ENCODE results near the gene EPB42.

Gene EPB42

DNA sequence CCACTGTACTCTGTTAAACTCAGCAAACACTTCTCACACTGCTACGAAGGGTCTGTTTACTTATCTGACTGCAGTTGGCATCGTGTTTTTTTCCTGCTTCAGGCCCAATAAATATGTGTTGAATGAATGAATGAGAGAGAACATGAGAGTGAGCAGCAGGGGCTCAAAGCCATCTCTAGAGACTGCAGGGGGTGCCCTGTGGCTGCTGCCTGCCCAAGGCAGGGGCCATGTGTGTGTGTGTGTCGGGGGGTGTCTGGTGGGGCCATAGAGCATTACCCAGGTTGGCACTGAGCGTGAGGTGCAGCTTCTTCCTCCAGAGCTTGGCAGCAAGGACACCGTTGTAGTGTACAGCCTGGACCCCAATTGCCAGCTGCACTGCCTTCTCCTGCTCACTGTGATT, 14.8 kb downstream of the EPB42 start:
- H3F3A ChIP-seq (ENCODE audit: insufficient read depth, low read length): no peaks in the 10 kb centered on the region
- peaks cover 1% of the 10 kb centered on the region for H3K27me3 ChIP-seq (ENCODE audit: insufficient read depth, low read length)
- H3K36me3 ChIP-seq (ENCODE audit: insufficient read depth, low read length): no peaks in the 10 kb centered on the region
- H3K27ac ChIP-seq (ENCODE audit: low read depth, low read length, poor library complexity, severe bottlenecking): no peak overlapping the region
- no peaks in the 10 kb centered on the region for H3K79me2 ChIP-seq (ENCODE audit: insufficient read depth, low read length)
- H3K4me1 ChIP-seq (ENCODE audit: insufficient read depth, low read length, severe bottlenecking): no peaks in the 10 kb centered on the region
- no peaks in the 10 kb centered on the region for H3K9me3 ChIP-seq (ENCODE audit: low read length)
- H3K4me2 ChIP-seq (ENCODE audit: low read length): no peak overlapping the region
- TF ChIP-seq EZH2 (IDR thresholded peaks at IDR 0.05; ENCODE audit: borderline replicate concordance, low read length) (no peak), CTCF (IDR thresholded peaks at IDR 0.05; ENCODE audit: low read length) (no peak)
- no peak overlapping the region for H3K4me3 ChIP-seq (ENCODE audit: low read depth, low read length, poor library complexity, severe bottlenecking)
- H3K9me2 ChIP-seq (ENCODE audit: low read depth, low read length): no peaks in the 10 kb centered on the region
- no peaks in the 10 kb centered on the region for H4K20me1 ChIP-seq (ENCODE audit: insufficient read depth, low read length)
- no peak overlapping the region for H2AFZ ChIP-seq (ENCODE audit: low read length)
- no peak overlapping the region for H3K9ac ChIP-seq (ENCODE audit: low read length)

DNA sequence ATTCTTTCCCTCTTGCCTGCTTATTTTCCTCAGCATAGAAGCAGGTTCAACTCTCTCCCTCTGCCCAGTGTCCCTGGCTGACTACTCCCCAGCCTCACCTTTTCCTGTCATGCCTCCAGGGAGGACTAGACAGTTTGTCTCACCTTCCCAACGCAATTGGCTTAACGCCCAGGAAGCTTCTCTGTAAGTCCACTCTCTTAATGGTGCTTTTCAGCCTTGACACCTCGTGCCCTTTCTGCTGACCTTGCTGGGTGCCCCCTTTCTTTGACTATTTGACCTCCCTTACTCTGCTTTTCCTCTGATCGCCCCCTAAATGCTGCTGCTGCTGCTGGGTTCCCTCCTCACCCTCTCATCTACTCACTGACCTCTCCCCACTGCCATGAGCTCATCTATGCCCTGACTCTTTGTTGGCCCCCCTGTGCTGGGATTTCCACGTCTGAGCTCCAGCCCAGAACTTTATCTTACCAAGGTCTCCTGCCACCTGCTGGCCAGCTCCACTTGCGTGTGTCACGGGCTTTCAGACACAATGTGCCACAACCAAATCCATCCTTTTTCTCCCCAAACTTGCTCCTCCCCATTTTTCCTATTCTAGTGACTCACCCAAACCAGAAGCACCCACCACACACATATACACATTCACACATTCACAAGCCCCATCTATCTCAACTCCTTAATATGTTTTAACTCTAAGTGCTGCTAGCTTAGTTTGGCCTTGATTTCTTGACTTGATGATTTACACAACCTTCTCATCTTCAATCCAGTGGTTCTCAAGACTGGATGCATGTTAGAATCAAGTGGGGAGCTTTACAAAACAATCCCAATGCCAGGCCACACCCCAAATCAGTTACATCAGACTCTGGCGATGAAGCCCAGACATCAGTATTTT, 16.6 kb downstream of the EPB42 start:
- no peaks in the 10 kb centered on the region for H3K4me1 ChIP-seq (ENCODE audit: insufficient read depth, low read length, severe bottlenecking)
- no peak overlapping the region for H3K4me2 ChIP-seq (ENCODE audit: low read length)
- no peaks in the 10 kb centered on the region for H3K36me3 ChIP-seq (ENCODE audit: insufficient read depth, low read length)
- H3K9ac ChIP-seq (ENCODE audit: low read length): no peak overlapping the region
- no peak overlapping the region for H3K4me3 ChIP-seq (ENCODE audit: low read depth, low read length, poor library complexity, severe bottlenecking)
- H3K9me3 ChIP-seq (ENCODE audit: low read length): no peaks in the 10 kb centered on the region
- H3K79me2 ChIP-seq (ENCODE audit: insufficient read depth, low read length): no peaks in the 10 kb centered on the region
- H3K27ac ChIP-seq (ENCODE audit: low read depth, low read length, poor library complexity, severe bottlenecking): no peak overlapping the region
- no peaks in the 10 kb centered on the region; the same call in none of the 2 replicates for H3K27me3 ChIP-seq (ENCODE audit: insufficient read depth, low read length)
- no peaks in the 10 kb centered on the region for H3K9me2 ChIP-seq (ENCODE audit: low read depth, low read length)
- no peaks in the 10 kb centered on the region for H3F3A ChIP-seq (ENCODE audit: insufficient read depth, low read length)
- no peaks in the 10 kb centered on the region for H4K20me1 ChIP-seq (ENCODE audit: insufficient read depth, low read length)
- H2AFZ ChIP-seq (ENCODE audit: low read length): no peak overlapping the region
- peak; percentile 80 for TF ChIP-seq CTCF (IDR thresholded peaks at IDR 0.05; ENCODE audit: low read length)
- TF ChIP-seq EZH2 (IDR thresholded peaks at IDR 0.05; ENCODE audit: borderline replicate concordance, low read length): no peak

DNA sequence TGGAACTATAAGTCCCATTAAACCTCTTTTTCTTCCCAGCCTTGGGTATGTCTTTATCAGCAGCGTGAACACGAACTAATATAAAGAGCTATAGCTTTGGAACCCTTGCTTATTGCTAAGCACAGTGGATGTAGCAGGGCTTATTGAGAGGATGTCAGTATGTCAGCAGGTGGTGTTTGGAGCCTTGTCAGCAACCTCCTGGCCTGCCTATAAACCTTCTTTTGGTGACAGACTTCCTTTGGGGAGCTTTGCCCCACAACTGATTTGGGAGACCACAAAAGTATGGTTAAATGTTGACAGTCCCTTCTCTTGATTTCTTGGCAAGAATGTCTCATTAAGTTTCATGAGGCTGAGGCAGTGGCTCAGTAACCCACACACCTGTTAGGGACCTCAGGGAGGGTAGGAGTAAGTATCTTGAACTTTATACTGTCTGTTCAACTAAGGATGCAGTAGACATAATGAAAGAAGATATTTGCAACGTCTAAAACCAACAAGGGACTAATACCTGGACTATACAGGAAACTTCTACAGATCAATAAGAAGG, 20.8 kb downstream of the EPB42 start:
- no peak overlapping the region for H3K27ac ChIP-seq (ENCODE audit: low read depth, low read length, poor library complexity, severe bottlenecking)
- no peaks in the 10 kb centered on the region for H3K9me3 ChIP-seq (ENCODE audit: low read length)

More for the DNA sequence above, 20.8 kb downstream of the EPB42 start:
- Histone ChIP-seq H3K79me2 (ENCODE audit: insufficient read depth, low read length) (no peaks in the 10 kb centered on the region), H4K20me1 (ENCODE audit: insufficient read depth, low read length) (no peaks in the 10 kb centered on the region), H3K9ac (ENCODE audit: low read length) (no peak overlapping the region), H3K36me3 (ENCODE audit: insufficient read depth, low read length) (peaks cover 19% of the 10 kb centered on the region), H3F3A (ENCODE audit: insufficient read depth, low read length) (no peaks in the 10 kb centered on the region), H2AFZ (ENCODE audit: low read length) (no peak overlapping the region), H3K27me3 (ENCODE audit: insufficient read depth, low read length) (no peaks in the 10 kb centered on the region; the same call in none of the 2 replicates), H3K4me2 (ENCODE audit: low read length) (no peak overlapping the region), H3K4me3 (ENCODE audit: low read depth, low read length, poor library complexity, severe bottlenecking) (no peak overlapping the region), H3K4me1 (ENCODE audit: insufficient read depth, low read length, severe bottlenecking) (no peaks in the 10 kb centered on the region), H3K9me2 (ENCODE audit: low read depth, low read length) (no peaks in the 10 kb centered on the region)
- TF ChIP-seq EZH2 (IDR thresholded peaks at IDR 0.05; ENCODE audit: borderline replicate concordance, low read length): no peak
